AG10803 (cell line): ENCODE data around the gene CD99L2.

Source experiments
- DNase-seq: peaks from one replicate; pipeline ENCODE4 v3.0.0; 2010; ENCODE audit warnings: low read depth
- H3K4me3 ChIP-seq: 2 replicates; pipeline ENCODE4 v1.5.1; 2011; ENCODE audit warnings: mild to moderate bottlenecking, low read length, control low read depth
- TF ChIP-seq, protein P1 (sequence below): conservative IDR thresholded peaks from 2 replicates; pipeline ENCODE4 v1.5.1; 2011; ENCODE audit warnings: mild to moderate bottlenecking, low read length, control low read depth, inconsistent platforms

Gene CD99L2

DNA sequence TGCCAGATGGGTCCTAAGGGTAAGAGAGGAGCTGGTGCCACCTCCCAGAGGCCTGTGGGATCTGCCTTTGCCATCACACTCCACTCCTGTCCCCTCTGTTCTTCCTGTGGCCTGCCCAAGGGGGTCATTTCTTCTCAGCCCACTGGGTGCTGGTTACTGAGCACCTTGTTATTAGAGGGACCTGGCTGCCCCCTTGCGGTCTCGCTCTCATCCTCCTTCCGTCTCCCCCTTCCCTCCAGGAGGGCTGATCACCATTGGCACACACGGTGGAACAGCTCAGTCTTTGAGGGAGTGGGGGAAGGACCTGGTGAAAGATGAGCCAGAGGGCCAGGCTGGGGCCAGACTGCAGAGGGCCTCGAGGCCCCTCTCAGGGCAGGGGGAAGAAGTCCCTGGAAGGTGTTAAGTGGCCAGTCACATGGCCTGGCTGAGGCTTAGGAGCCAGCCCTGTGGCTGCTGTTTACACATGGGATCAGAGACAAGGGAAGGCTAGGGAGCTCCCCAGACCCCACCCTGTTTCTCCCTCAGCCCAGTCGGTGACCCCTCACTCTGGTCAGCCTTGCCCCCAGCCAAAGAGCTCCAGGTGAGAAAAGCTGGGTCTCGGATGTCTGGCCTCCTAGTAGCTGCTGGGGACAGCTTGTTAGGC is 137.2 kb downstream of the CD99L2 start:
- no peak overlapping the region for H3K4me3 ChIP-seq
- DNase-seq = no peak
- TF ChIP-seq, protein P1, sequence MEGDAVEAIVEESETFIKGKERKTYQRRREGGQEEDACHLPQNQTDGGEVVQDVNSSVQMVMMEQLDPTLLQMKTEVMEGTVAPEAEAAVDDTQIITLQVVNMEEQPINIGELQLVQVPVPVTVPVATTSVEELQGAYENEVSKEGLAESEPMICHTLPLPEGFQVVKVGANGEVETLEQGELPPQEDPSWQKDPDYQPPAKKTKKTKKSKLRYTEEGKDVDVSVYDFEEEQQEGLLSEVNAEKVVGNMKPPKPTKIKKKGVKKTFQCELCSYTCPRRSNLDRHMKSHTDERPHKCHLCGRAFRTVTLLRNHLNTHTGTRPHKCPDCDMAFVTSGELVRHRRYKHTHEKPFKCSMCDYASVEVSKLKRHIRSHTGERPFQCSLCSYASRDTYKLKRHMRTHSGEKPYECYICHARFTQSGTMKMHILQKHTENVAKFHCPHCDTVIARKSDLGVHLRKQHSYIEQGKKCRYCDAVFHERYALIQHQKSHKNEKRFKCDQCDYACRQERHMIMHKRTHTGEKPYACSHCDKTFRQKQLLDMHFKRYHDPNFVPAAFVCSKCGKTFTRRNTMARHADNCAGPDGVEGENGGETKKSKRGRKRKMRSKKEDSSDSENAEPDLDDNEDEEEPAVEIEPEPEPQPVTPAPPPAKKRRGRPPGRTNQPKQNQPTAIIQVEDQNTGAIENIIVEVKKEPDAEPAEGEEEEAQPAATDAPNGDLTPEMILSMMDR = no peak

DNA sequence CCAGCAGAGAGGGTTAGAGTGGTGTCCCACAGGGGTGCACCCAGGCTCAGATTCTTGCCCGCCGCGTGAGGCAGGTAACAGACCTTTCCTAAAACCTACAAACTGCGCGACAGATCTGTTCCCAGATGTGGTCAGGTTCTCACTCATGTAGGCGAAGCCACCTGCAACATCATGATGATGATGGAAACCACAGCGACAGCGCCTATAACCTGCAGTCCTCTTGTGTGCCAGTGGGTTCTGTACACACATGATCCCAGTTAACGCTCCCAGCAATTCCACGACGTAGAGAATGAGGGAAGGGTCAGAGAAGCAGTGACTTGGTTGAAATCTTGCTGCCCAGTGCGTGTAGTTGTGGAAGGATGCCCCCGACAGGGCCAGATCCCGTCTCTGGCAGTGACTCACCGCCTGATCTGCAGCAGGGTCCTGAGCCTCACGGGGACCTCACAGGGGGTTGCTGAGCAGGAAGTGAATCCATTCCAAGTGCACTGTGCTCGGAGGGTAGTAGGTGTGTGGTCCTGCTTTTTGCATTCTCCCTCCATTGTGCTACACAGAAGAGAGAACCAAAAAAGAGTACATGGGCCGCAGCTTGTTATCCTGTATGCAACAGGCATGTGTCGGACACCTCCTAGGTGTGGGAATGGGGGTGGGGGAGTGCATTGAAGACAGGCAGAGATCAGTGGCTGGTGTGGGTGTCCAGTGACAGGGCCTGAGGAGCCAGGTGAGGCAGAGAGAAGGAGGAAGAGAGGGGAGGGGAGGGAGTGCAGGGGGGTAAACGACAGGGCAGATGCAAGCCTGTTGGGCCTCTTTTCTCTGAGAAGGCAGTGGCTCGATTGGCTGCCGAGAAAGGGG is 138.7 kb downstream of the CD99L2 start:
- TF ChIP-seq, protein P1 = no peak
- H3K4me3 ChIP-seq = no peak overlapping the region
- no peak for DNase-seq

DNA sequence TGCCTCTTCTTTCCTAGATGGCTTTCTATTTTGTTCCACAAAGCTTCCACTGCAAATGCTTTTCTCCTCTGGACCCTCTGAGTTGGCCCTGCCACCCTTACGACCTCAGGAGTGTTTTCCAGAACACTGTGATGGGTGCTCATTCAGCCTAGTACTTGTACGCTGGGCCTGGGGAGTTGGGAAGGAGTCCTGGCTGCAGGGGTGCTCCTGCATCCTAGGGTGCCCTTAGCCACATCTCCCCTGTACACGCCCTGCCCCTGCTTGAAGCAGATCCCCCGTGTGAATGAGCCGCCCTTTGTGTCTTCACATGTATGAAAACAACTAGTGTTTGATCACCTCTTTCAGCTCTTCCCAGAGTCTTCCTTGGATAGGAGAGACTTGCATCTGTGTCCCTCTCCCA is 141.1 kb downstream of the CD99L2 start:
- no peak for DNase-seq
- no peak overlapping the region for H3K4me3 ChIP-seq
- TF ChIP-seq, protein P1 = no peak

DNA sequence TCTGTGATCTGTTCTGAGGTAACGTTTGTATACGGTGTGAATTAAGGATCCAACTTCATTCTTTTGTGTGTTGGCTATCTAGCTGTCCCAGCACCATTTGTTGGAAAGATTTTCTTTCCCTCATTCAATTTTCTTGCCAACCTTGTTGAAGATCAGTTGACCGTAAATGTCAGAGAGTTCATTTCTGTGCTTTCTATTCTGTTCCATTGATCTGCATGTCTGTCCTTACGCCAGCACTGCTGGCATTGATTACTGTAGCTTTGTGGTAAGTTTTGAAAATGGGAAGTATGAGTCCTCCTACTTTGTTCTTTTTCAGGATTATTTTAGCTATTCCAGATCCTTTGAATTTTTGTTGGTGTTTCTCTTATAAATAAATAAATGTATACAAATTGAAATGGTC is 144.5 kb downstream of the CD99L2 start:
- H3K4me3 ChIP-seq = no peak overlapping the region
- TF ChIP-seq, protein P1 = no peak
- DNase-seq = peak; percentile 20

DNA sequence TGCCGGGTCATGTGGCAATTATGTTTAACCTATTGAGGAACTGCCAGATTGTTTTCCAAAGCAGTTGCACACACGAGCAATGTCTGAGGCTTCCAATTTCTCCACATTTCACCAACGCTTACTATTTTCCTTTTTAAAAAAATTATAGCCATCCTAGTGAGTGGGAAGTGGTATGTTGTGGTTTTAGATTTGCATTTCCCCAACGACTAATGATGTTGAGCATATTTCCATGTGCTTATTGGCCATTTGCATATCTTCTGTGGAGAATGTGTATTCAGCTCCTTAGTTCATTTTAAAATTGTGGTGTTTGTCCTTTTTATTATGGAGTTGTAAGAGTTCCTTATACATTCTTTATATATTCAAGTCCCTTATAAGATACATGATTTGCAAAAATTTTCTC is 145.1 kb downstream of the CD99L2 start:
- no peak overlapping the region for H3K4me3 ChIP-seq
- no peak for DNase-seq
- TF ChIP-seq, protein P1 = no peak

DNA sequence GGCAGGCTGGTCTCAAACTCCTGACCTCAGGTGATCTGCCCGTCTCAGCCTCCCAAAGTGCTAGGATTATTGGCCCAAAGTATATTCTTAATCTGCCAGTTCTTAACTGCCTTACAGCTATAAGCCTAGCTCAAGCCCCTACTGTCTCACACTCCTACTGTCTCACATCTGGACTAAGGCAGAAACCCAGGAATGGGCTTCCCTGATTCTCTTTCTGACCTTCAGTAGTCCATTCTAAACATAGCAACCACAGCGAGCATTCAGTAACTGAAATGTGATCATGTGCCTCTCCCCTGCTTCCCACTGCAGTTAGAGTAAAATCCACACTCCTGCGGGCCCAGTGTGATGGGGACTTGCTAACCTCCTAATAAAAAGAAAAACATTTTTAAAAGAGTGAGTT is 146.3 kb downstream of the CD99L2 start:
- H3K4me3 ChIP-seq = no peak overlapping the region
- TF ChIP-seq, protein P1 = no peak
- no peak for DNase-seq

DNA sequence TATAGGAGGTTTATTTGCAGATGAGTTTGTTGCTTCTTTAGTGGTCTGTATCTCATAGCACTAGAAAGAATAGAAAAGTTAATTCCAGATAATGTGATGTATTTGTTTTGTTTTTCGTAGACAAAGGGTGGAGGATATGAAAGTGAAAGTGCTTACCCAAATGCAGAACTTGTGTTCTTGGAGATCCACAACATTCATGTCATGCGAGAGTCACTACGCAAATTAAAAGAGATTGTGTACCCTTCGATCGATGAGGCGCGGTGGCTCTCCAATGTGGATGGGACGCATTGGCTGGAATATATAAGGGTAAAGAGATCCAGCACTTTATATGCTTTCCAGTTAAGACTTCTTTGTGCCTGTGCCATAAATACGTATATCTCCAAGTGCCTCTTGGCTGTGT is 162.0 kb downstream of the CD99L2 start:
- TF ChIP-seq, protein P1 = no peak
- no peak overlapping the region for H3K4me3 ChIP-seq

More for the DNA sequence above, 162.0 kb downstream of the CD99L2 start:
- no peak for DNase-seq
